Loucy (cell line): ENCODE results near the gene P2RX3.

Source experiments
- CTCF ChIP-seq: fragments of 200-600 bp; sonication (generic); conservative IDR thresholded peaks from 2 replicates; pipeline ENCODE4 v1.5.1; 2014; ENCODE audit warnings: mild to moderate bottlenecking, antibody characterized with exemption, low read length
- EZH2phosphoT487 ChIP-seq: fragments of 200-600 bp; IDR thresholded peaks from 2 replicates; pipeline ENCODE4 v1.6.1; 2018; ENCODE audit warnings: antibody characterized with exemption, mild to moderate bottlenecking, moderate library complexity, borderline replicate concordance

- TF ChIP-seq CTCF: no peak
- TF ChIP-seq EZH2phosphoT487: no peak
These were observed 61.9 kb downstream of the P2RX3 start for GRCh38 chr11:57399972-57400578.
